Osteocyte (in vitro differentiated cells): ENCODE data around the gene CSRP1. TPM values are rescaled to one million over a fixed set of nuclear protein-coding genes. Genes with fewer than 3 reads are reported as not detected.
"Not testable (repeated sequence)": the region's sequence is repeated elsewhere in the genome, so short reads cannot be mapped to it uniquely, and the experiment has no call there.

Source experiments
- DNase-seq: peaks from one replicate; pipeline ENCODE4 v3.0.0; 2021; ENCODE audit warnings: mixed read lengths; ENCODE audit not compliant: unreplicated experiment; ENCODE audit errors: extremely low spot score
- H3K27ac Mint-ChIP-seq: one replicate; pipeline ENCODE4 v1.8.0; 2021; ENCODE audit warnings: mild to moderate bottlenecking, mixed read lengths; ENCODE audit not compliant: unreplicated experiment
- H3K27me3 Mint-ChIP-seq: one replicate; pipeline ENCODE4 v1.8.0; 2021; ENCODE audit warnings: mixed read lengths; ENCODE audit not compliant: unreplicated experiment
- H3K36me3 Mint-ChIP-seq: one replicate; pipeline ENCODE4 v1.8.0; 2021; ENCODE audit warnings: mixed read lengths; ENCODE audit not compliant: unreplicated experiment
- H3K4me1 Mint-ChIP-seq: one replicate; pipeline ENCODE4 v1.8.0; 2021; ENCODE audit warnings: mixed read lengths; ENCODE audit not compliant: unreplicated experiment
- H3K4me3 Mint-ChIP-seq: one replicate; pipeline ENCODE4 v1.8.0; 2021; ENCODE audit warnings: mild to moderate bottlenecking, moderate library complexity, mixed read lengths; ENCODE audit not compliant: unreplicated experiment
- H3K9me3 Mint-ChIP-seq: one replicate; pipeline ENCODE4 v1.8.0; 2021; ENCODE audit warnings: mixed read lengths; ENCODE audit not compliant: unreplicated experiment
- total RNA-seq: library from RNA; stranded (reverse); gene quantifications from 2 replicates; pipeline ENCODE4 v1.2.1, GENCODE V29; 2021
- TF ChIP-seq, protein P1 (sequence below): fragments of 200-600 bp; sonication (generic); IDR thresholded peaks from 2 replicates; pipeline ENCODE4 v1.5.0; 2021; ENCODE audit warnings: antibody characterized with exemption, mild to moderate bottlenecking, moderate library complexity

The CSRP1 gene
- total RNA-seq, 1 donor from 2014 or later = 0.56 TPM

- no peak overlapping the region for H3K4me3 Mint-ChIP-seq
- H3K27me3 Mint-ChIP-seq = no peaks in the 10 kb centered on the region
- H3K36me3 Mint-ChIP-seq = peaks cover 2% of the 10 kb centered on the region
- H3K4me1 Mint-ChIP-seq = peaks cover 52% of the 10 kb centered on the region
- peak overlapping the region; percentile 9 for H3K27ac Mint-ChIP-seq
- DNase-seq = no peak
- TF ChIP-seq, protein P1, sequence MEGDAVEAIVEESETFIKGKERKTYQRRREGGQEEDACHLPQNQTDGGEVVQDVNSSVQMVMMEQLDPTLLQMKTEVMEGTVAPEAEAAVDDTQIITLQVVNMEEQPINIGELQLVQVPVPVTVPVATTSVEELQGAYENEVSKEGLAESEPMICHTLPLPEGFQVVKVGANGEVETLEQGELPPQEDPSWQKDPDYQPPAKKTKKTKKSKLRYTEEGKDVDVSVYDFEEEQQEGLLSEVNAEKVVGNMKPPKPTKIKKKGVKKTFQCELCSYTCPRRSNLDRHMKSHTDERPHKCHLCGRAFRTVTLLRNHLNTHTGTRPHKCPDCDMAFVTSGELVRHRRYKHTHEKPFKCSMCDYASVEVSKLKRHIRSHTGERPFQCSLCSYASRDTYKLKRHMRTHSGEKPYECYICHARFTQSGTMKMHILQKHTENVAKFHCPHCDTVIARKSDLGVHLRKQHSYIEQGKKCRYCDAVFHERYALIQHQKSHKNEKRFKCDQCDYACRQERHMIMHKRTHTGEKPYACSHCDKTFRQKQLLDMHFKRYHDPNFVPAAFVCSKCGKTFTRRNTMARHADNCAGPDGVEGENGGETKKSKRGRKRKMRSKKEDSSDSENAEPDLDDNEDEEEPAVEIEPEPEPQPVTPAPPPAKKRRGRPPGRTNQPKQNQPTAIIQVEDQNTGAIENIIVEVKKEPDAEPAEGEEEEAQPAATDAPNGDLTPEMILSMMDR = no peak
- H3K9me3 Mint-ChIP-seq = no peaks in the 10 kb centered on the region
Observed at GRCh38 chr1:201553496-201554189, 46.7 kb upstream of the CSRP1 start.

DNA sequence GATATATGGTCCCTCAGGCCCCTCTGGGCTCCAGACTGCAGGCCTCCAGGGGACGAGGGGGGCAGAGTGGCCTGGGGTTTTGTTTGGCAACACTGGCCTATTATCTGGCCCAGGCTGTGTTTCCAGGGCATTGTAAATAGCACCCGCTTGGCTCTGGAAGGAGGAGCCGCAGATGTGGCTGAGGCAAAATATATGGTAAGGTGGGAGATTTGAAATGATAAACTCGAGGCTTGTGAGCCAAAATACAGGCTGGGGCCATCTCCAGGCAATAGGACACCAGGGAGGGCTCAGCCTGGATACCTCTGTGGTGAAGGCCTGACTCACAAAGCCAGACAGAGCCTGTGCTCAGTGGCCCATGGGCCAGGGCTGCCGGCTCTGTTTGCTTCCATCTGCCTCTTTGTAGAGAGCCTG, 46.0 kb upstream of the CSRP1 start:
- TF ChIP-seq, protein P1 = no peak
- Mint-ChIP-seq H3K4me1 (peaks cover 50% of the 10 kb centered on the region), H3K9me3 (no peaks in the 10 kb centered on the region), H3K4me3 (no peak overlapping the region), H3K36me3 (peaks cover 2% of the 10 kb centered on the region), H3K27ac (peak overlapping the region; percentile 9), H3K27me3 (no peaks in the 10 kb centered on the region)
- DNase-seq = no peak

GRCh38 chr1:201551877-201552731, 45.2 kb upstream of the CSRP1 start:
- H3K9me3 Mint-ChIP-seq = no peaks in the 10 kb centered on the region

GRCh38 chr1:201551096-201551495, 44.2 kb upstream of the CSRP1 start:
- H3K27ac Mint-ChIP-seq = peak overlapping the region; percentile 87
- H3K4me1 Mint-ChIP-seq = peaks cover 34% of the 10 kb centered on the region
- DNase-seq = no peak
- H3K27me3 Mint-ChIP-seq = no peaks in the 10 kb centered on the region
- peaks cover 2% of the 10 kb centered on the region for H3K36me3 Mint-ChIP-seq
- no peaks in the 10 kb centered on the region for H3K9me3 Mint-ChIP-seq
- TF ChIP-seq, protein P1 = no peak
- H3K4me3 Mint-ChIP-seq = no peak overlapping the region

More at GRCh38 chr1:201551877-201552731, 45.2 kb upstream of the CSRP1 start:
- H3K36me3 Mint-ChIP-seq = peaks cover 2% of the 10 kb centered on the region
- DNase-seq = no peak
- peaks cover 42% of the 10 kb centered on the region for H3K4me1 Mint-ChIP-seq
- TF ChIP-seq, protein P1 = no peak
- H3K27ac Mint-ChIP-seq = peak overlapping the region; percentile 87
- H3K27me3 Mint-ChIP-seq = no peaks in the 10 kb centered on the region
- no peak overlapping the region for H3K4me3 Mint-ChIP-seq

GRCh38 chr1:201549522-201549921, 42.6 kb upstream of the CSRP1 start:
- not testable (repeated sequence) for H3K27me3 Mint-ChIP-seq, H3K4me3 Mint-ChIP-seq, H3K9me3 Mint-ChIP-seq, H3K36me3 Mint-ChIP-seq, H3K27ac Mint-ChIP-seq, DNase-seq
- H3K4me1 Mint-ChIP-seq = peaks cover 37% of the 10 kb centered on the region
